ENCODE data around the gene ACP2.

The ACP2 gene

DNA sequence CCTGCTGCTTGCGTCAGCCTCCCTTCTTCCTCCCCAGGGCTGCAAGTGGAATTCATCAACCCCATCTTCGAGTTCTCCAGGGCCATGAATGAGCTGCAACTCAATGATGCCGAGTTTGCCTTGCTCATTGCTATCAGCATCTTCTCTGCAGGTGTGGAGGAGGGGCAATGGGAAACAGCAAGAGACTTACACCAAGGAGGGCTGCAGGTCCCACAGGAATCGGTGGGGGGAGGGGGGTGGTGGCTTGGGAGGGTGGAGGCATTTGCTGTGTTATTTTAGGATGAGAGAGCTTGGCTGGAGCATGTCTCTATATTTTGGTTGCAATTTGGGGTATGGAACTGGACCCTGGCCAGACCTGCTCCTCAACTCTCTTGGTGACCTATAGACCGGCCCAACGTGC, 19.3 kb upstream of the ACP2 start:
- Histone ChIP-seq H3K79me2 (ENCODE audit: insufficient read depth, low read length) (peaks cover 24% of the 10 kb centered on the region), H3K36me3 (ENCODE audit: insufficient read depth, low read length) (no peaks in the 10 kb centered on the region), H3F3A (ENCODE audit: insufficient read depth, low read length) (no peaks in the 10 kb centered on the region), H3K27ac (ENCODE audit: low read depth, low read length, poor library complexity, severe bottlenecking) (no peak overlapping the region), H3K9ac (ENCODE audit: low read length) (no peak overlapping the region), H3K27me3 (ENCODE audit: insufficient read depth, low read length) (no peaks in the 10 kb centered on the region), H4K20me1 (ENCODE audit: insufficient read depth, low read length) (no peaks in the 10 kb centered on the region), H3K4me3 (ENCODE audit: low read depth, low read length, poor library complexity, severe bottlenecking) (no peak overlapping the region), H3K9me3 (ENCODE audit: low read length) (no peaks in the 10 kb centered on the region), H3K4me1 (ENCODE audit: insufficient read depth, low read length, severe bottlenecking) (peaks cover 45% of the 10 kb centered on the region), H2AFZ (ENCODE audit: low read length) (no peak overlapping the region), H3K4me2 (ENCODE audit: low read length) (no peak overlapping the region), H3K9me2 (ENCODE audit: low read depth, low read length) (no peaks in the 10 kb centered on the region)
- TF ChIP-seq, protein P1, sequence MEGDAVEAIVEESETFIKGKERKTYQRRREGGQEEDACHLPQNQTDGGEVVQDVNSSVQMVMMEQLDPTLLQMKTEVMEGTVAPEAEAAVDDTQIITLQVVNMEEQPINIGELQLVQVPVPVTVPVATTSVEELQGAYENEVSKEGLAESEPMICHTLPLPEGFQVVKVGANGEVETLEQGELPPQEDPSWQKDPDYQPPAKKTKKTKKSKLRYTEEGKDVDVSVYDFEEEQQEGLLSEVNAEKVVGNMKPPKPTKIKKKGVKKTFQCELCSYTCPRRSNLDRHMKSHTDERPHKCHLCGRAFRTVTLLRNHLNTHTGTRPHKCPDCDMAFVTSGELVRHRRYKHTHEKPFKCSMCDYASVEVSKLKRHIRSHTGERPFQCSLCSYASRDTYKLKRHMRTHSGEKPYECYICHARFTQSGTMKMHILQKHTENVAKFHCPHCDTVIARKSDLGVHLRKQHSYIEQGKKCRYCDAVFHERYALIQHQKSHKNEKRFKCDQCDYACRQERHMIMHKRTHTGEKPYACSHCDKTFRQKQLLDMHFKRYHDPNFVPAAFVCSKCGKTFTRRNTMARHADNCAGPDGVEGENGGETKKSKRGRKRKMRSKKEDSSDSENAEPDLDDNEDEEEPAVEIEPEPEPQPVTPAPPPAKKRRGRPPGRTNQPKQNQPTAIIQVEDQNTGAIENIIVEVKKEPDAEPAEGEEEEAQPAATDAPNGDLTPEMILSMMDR (IDR thresholded peaks at IDR 0.05; ENCODE audit: low read length): no peak
- TF ChIP-seq EZH2 (IDR thresholded peaks at IDR 0.05; ENCODE audit: borderline replicate concordance, low read length): no peak

DNA sequence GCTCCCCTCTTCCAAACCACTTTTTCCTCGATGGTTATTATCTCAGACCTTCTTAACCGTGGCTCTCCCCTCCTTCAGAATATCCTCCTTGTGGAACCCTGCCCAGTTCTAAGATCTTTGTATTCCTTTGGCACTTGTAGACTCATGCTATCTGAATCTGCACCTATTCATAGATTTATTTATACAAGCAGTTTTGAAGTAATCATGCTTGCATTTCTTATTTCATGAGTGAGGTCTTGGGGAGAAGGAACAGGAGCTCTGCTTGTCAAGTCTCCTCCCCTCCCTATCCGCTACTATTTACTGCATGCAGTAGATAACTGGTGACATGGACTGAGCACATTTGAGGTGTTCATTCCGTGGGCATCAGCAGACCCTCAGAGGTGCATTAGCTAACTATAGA, 15.9 kb upstream of the ACP2 start:
- Histone ChIP-seq H3K27me3 (ENCODE audit: insufficient read depth, low read length) (no peaks in the 10 kb centered on the region), H3K4me3 (ENCODE audit: low read depth, low read length, poor library complexity, severe bottlenecking) (no peak overlapping the region), H3K36me3 (ENCODE audit: insufficient read depth, low read length) (no peaks in the 10 kb centered on the region), H3K79me2 (ENCODE audit: insufficient read depth, low read length) (no peaks in the 10 kb centered on the region), H3K9me3 (ENCODE audit: low read length) (no peaks in the 10 kb centered on the region), H3K4me2 (ENCODE audit: low read length) (no peak overlapping the region), H3K9ac (ENCODE audit: low read length) (no peak overlapping the region), H4K20me1 (ENCODE audit: insufficient read depth, low read length) (no peaks in the 10 kb centered on the region), H3K9me2 (ENCODE audit: low read depth, low read length) (no peaks in the 10 kb centered on the region), H3K27ac (ENCODE audit: low read depth, low read length, poor library complexity, severe bottlenecking) (no peak overlapping the region), H3F3A (ENCODE audit: insufficient read depth, low read length) (no peaks in the 10 kb centered on the region), H2AFZ (ENCODE audit: low read length) (no peak overlapping the region), H3K4me1 (ENCODE audit: insufficient read depth, low read length, severe bottlenecking) (peaks cover 21% of the 10 kb centered on the region)
- no peak for TF ChIP-seq EZH2 (IDR thresholded peaks at IDR 0.05; ENCODE audit: borderline replicate concordance, low read length)
- TF ChIP-seq, protein P1 (IDR thresholded peaks at IDR 0.05; ENCODE audit: low read length): no peak

DNA sequence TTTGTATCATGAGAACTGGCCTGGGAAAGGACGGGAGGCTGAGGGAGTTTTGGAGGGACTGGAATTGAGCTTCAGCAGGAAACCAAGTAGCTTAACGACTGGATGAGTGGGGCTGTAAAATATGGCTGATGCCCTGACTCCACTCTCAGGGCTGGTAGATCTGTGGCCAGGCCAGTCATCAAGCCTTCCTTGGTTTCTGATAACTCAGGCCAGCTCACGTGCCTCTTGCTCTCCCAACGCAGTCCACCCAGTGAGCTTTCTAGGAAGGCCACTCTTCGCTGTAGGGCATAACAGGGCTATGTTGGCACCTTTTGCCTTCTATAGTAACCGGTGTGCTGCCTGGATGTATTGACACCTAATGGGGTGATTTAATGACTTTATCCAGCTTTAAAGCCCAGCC, 15.5 kb upstream of the ACP2 start:
- Histone ChIP-seq H3K36me3 (ENCODE audit: insufficient read depth, low read length) (no peaks in the 10 kb centered on the region), H3K4me2 (ENCODE audit: low read length) (no peak overlapping the region), H3K27ac (ENCODE audit: low read depth, low read length, poor library complexity, severe bottlenecking) (no peak overlapping the region), H3K4me3 (ENCODE audit: low read depth, low read length, poor library complexity, severe bottlenecking) (no peak overlapping the region), H3K4me1 (ENCODE audit: insufficient read depth, low read length, severe bottlenecking) (peaks cover 18% of the 10 kb centered on the region), H2AFZ (ENCODE audit: low read length) (no peak overlapping the region), H3K79me2 (ENCODE audit: insufficient read depth, low read length) (no peaks in the 10 kb centered on the region), H3F3A (ENCODE audit: insufficient read depth, low read length) (no peaks in the 10 kb centered on the region), H3K9ac (ENCODE audit: low read length) (no peak overlapping the region), H3K9me3 (ENCODE audit: low read length) (no peaks in the 10 kb centered on the region), H4K20me1 (ENCODE audit: insufficient read depth, low read length) (no peaks in the 10 kb centered on the region), H3K27me3 (ENCODE audit: insufficient read depth, low read length) (peaks cover 2% of the 10 kb centered on the region; the same call in 1 of the 2 replicates), H3K9me2 (ENCODE audit: low read depth, low read length) (no peaks in the 10 kb centered on the region)
- TF ChIP-seq, protein P1 (IDR thresholded peaks at IDR 0.05; ENCODE audit: low read length): no peak
- no peak for TF ChIP-seq EZH2 (IDR thresholded peaks at IDR 0.05; ENCODE audit: borderline replicate concordance, low read length)
